CMK (cell line): Measurements from ENCODE around the gene TUBB2A.

Experiments used
- DNase-seq: peaks from one replicate; pipeline ENCODE4 v3.0.0-alpha.2; 2010; ENCODE audit warnings: low read depth

TUBB2A gene

GRCh38 chr6:3119040-3119723 lies 38.2 kb downstream of the TUBB2A start:
- no peak for DNase-seq

GRCh38 chr6:3118353-3119039 lies 38.8 kb downstream of the TUBB2A start, which contains the start of gene BPHL:
TSS of gene BPHL (plus strand) at chr6:3118711. CDS start at chr6:3118741, 30 bp downstream.
- DNase-seq, result peak; percentile 88

- DNase-seq, result no peak
Measured at GRCh38 chr6:3117912-3118352, 39.4 kb downstream of the TUBB2A start.

DNA sequence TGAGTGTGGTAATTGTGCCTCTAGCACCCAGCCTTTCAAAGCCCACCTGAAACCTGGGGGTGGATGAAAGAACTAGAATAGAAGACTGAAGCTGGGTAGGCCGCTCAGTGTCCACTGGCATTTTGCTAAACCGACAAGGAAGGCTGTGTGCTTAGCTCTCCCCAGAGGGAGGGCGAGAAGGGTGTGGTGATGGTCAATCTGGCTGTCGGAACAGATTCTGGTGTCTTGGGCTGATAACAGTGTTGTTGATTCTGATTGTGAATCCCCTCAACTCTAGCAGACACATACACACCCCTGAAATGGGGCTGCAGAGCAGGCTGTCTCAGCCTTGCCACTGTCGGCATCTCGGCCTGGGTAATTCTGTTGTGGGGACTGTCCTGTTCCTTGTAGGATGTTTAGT lies 43.0 kb downstream of the TUBB2A start:
- DNase-seq, result no peak

DNA sequence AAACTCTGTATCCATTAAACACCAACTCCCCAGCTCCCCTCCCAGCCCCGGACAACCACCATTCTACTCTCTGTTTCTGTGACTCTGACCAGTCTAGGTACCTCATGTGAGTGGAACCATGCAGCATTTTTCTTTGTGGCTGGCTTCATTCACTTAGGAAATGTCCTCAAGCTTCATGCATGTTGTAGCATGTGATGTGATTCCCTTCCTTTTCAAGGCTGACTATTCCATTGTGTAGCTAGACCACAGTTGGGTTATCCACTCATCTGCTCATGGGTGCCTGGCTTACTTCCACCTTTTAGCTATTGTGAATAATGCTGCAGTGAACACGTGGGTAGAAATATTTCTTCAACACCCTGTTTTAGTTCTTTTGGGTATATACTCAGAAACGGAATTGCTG lies 47.6 kb downstream of the TUBB2A start:
- no peak for DNase-seq

GRCh38 chr6:3108746-3109414 lies 48.5 kb downstream of the TUBB2A start:
- no peak for DNase-seq
